Caco-2 (cell line): Measurements from ENCODE around the gene CCDC188. TPM values are rescaled to one million over a fixed set of nuclear protein-coding genes. Genes with fewer than 3 reads are reported as not detected.

Source experiments
- BruUV-seq: library from RNA; stranded (reverse); fragments of 400-500 nt; replicated peaks from 2 replicates; lab custom pipeline; 2021; lab: Mats Ljungman, UMichigan
- CTCF ChIA-PET: fragments of 300-600 bp; sonication (Branson Sonifier 250); formaldehyde crosslinking; loops from one replicate; lab custom pipeline; 2022; ENCODE audit warnings: antibody characterized with exemption; lab: Charles Lee
- POLR2A ChIA-PET: fragments of 300-600 bp; sonication (Branson Sonifier 250); formaldehyde crosslinking; loops from one replicate; lab custom pipeline; 2022; ENCODE audit warnings: antibody characterized with exemption; lab: Charles Lee
- DNase-seq, 2 experiments: peaks; one replicate each; pipeline versions ENCODE4 v3.0.0 to v3.0.0-alpha.2; 2020 to 2022
- H3K27me3 ChIP-seq: replicated peaks from 2 replicates; pipeline ENCODE4 v1.6.0; 2011; ENCODE audit warnings: low read length; ENCODE audit not compliant: control insufficient read depth, insufficient read depth
- H3K36me3 ChIP-seq: 2 replicates; pipeline ENCODE4 v1.5.1; 2011; ENCODE audit warnings: low read length; ENCODE audit not compliant: control insufficient read depth, insufficient read depth
- H3K4me1 ChIP-seq: fragments of 250-450 bp; sonication (Bioruptor Pico); 2 replicates; pipeline ENCODE4 v1.5.1; 2020; ENCODE audit warnings: mild to moderate bottlenecking
- H3K4me3 ChIP-seq: 2 replicates; pipeline ENCODE4 v1.5.1; 2011; ENCODE audit warnings: low read depth, mild to moderate bottlenecking, control low read depth, low read length
- H3K9me3 ChIP-seq: fragments of 250-450 bp; sonication (Bioruptor Pico); 2 replicates; pipeline ENCODE4 v1.5.1; 2020; ENCODE audit warnings: mild to moderate bottlenecking, moderate library complexity
- H3K27ac Mint-ChIP-seq: one replicate; pipeline ENCODE4 v1.8.0; 2022; ENCODE audit warnings: mixed read lengths; ENCODE audit not compliant: unreplicated experiment
- H3K27me3 Mint-ChIP-seq: one replicate; pipeline ENCODE4 v1.8.0; 2022; ENCODE audit warnings: mixed read lengths; ENCODE audit not compliant: insufficient read depth, unreplicated experiment
- H3K36me3 Mint-ChIP-seq: one replicate; pipeline ENCODE4 v1.8.0; 2022; ENCODE audit warnings: mild to moderate bottlenecking, mixed read lengths; ENCODE audit not compliant: insufficient read depth, unreplicated experiment
- H3K4me1 Mint-ChIP-seq: one replicate; pipeline ENCODE4 v1.8.0; 2022; ENCODE audit warnings: low read depth, mixed read lengths; ENCODE audit not compliant: unreplicated experiment
- H3K4me3 Mint-ChIP-seq: one replicate; pipeline ENCODE4 v1.8.0; 2022; ENCODE audit warnings: mild to moderate bottlenecking, moderate library complexity, mixed read lengths; ENCODE audit not compliant: unreplicated experiment
- H3K9me3 Mint-ChIP-seq: one replicate; pipeline ENCODE4 v1.8.0; 2022; ENCODE audit warnings: mixed read lengths; ENCODE audit not compliant: unreplicated experiment
- intact Hi-C: fragments of 100-400 bp; cut with micrococcal nuclease; formaldehyde crosslinking; loops from one replicate; pipeline ENCODE4 v1.10.0; 2022; ENCODE audit not compliant: unreplicated experiment
- total RNA-seq: library from RNA; stranded (reverse); gene quantifications from 2 replicates; pipeline ENCODE4 v1.2.3, GENCODE V29; 2022
- TF ChIP-seq, protein P1 (sequence below), 2 experiments: fragments of 200-600 bp in 1 of 2; IDR thresholded peaks; 1 replicate in 1 of 2; 2 replicates in 1 of 2; pipeline versions ENCODE4 v1.5.1 to v1.8.0; 2011 to 2022; ENCODE audit warnings: antibody characterized with exemption in 1 of 2, control low read depth in 1 of 2, inconsistent platforms in 1 of 2, low read depth in 1 of 2, low read length in 1 of 2, mild to moderate bottlenecking in 1 of 2, moderate library complexity in 1 of 2; ENCODE audit not compliant: insufficient read depth in 1 of 2, severe bottlenecking in 1 of 2, unreplicated experiment in 1 of 2

Gene CCDC188
- total RNA-seq, 1 experiment from 2014 or later: not detected

DNA sequence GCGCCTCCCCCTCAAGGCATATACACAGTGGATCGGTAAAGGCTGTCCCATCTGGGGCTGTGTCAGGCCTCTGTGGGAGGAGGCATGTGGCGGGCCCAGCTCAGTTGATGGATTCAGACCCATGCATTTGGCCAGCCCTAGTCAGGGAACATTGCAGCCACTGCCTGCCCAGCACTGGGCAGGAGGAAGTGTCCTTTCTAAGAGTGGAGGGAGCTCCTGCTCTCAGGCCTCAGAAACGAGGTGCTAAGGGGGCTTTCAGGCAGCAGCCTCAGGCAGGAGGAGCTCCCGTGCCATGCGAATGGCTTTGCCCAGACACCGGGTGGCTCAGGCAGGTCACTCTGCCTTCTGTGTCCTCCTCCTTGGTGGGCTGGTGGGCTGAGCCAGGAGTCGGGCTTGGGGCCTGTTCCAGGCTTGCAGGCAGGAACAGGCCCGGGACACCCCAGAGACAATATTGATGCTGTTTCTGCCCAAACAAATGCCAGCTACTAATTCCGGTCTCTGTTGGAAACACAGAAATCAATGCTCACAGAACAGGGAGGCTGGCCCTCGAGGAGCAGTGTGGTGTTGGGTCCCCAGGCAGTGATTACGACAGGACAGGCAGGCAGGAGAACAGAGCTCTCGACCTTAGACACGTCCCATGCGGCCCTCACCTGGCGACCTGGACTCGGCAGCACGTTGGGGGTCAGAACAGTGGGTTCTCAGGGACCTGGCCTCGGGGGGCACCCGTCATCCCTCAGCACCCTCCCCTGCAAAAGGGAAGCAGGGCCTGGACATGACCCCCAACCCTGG is 42.3 kb upstream of the CCDC188 start:
- POLR2A ChIA-PET: no interaction called here
- Mint-ChIP-seq H3K4me3 (no peak overlapping the region), H3K4me1 (peaks cover 1% of the 10 kb centered on the region), H3K9me3 (no peaks in the 10 kb centered on the region), H3K27ac (no peak overlapping the region), H3K36me3 (no peaks in the 10 kb centered on the region), H3K27me3 (peaks cover 4% of the 10 kb centered on the region)
- intact Hi-C loops: no loop called here
- no peaks in the 10 kb centered on the region for H3K4me1 ChIP-seq
- H3K9me3 ChIP-seq: no peaks in the 10 kb centered on the region
- peak in 1 of 2 experiments; percentile 33 for DNase-seq
- H3K4me3 ChIP-seq: no peak overlapping the region
- CTCF ChIA-PET: interaction anchor here (0.6 to 1.1 kb wide), 4 partner anchors 34 to 1195 kb away, joined by 3 read pairs; no protein-coding TSS in a partner anchor
- BruUV-seq: no TSS peak
- no peaks in the 10 kb centered on the region for H3K36me3 ChIP-seq
- H3K27me3 ChIP-seq: no peaks in the 10 kb centered on the region
- TF ChIP-seq, protein P1, sequence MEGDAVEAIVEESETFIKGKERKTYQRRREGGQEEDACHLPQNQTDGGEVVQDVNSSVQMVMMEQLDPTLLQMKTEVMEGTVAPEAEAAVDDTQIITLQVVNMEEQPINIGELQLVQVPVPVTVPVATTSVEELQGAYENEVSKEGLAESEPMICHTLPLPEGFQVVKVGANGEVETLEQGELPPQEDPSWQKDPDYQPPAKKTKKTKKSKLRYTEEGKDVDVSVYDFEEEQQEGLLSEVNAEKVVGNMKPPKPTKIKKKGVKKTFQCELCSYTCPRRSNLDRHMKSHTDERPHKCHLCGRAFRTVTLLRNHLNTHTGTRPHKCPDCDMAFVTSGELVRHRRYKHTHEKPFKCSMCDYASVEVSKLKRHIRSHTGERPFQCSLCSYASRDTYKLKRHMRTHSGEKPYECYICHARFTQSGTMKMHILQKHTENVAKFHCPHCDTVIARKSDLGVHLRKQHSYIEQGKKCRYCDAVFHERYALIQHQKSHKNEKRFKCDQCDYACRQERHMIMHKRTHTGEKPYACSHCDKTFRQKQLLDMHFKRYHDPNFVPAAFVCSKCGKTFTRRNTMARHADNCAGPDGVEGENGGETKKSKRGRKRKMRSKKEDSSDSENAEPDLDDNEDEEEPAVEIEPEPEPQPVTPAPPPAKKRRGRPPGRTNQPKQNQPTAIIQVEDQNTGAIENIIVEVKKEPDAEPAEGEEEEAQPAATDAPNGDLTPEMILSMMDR (IDR thresholded peaks at IDR 0.05; ENCODE audit: insufficient read depth in 1 of 2, low read depth in 1 of 2, low read length in 1 of 2, severe bottlenecking in 1 of 2, unreplicated experiment in 1 of 2): peak in 1 of 2 experiments; percentile 15

DNA sequence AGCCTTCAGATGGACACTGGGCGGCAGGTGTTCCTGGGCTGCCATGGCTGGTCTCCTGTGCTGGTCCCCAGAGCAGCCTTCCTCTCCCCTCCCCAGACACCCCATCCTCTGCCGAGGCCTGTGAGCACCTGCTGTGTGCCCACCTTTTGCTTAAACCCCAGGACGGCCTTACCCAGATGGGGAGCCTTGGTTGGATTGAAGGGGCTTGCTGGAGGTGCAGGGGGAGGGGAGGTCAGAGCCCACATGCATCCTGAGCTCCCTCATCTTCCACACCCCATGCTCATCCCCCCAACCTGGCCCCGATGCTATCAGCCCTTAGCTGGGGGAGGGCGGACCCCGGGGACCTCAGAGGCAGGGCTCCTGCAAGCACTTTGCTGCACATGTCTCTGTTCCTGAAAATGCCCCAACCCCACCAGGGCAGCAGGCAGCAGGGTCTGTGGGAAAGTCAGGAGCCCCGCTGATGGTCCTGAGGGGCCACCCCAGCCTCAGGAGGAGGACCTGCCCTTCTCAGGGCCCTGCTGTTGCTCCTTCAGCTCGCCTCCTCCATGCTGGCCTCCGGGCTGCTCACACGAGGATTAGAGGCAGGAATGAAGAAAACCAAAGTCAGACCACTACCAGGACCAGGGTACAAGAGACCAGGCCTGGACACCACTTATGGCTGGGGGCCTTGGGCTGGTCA is 41.6 kb upstream of the CCDC188 start:
- H3K9me3 ChIP-seq: no peaks in the 10 kb centered on the region
- H3K36me3 ChIP-seq: no peaks in the 10 kb centered on the region
- no peaks in the 10 kb centered on the region for H3K4me1 Mint-ChIP-seq
- H3K27ac Mint-ChIP-seq: no peak overlapping the region
- intact Hi-C loops: no loop called here
- H3K27me3 ChIP-seq: no peaks in the 10 kb centered on the region
- ChIA-PET POLR2A (no interaction called here), CTCF (interaction anchor here (0.6 to 1.1 kb wide), 2 partner anchors 35 to 46 kb away, joined by 3 read pairs; no protein-coding TSS in a partner anchor)
- no TSS peak for BruUV-seq
- no peaks in the 10 kb centered on the region for H3K36me3 Mint-ChIP-seq
- H3K27me3 Mint-ChIP-seq: no peaks in the 10 kb centered on the region
- TF ChIP-seq, protein P1 (IDR thresholded peaks at IDR 0.05; ENCODE audit: insufficient read depth in 1 of 2, low read depth in 1 of 2, low read length in 1 of 2, severe bottlenecking in 1 of 2, unreplicated experiment in 1 of 2): no peak
- no peak overlapping the region for H3K4me3 ChIP-seq
- DNase-seq: no peak
- H3K9me3 Mint-ChIP-seq: no peaks in the 10 kb centered on the region
- no peak overlapping the region for H3K4me3 Mint-ChIP-seq
- no peaks in the 10 kb centered on the region for H3K4me1 ChIP-seq

DNA sequence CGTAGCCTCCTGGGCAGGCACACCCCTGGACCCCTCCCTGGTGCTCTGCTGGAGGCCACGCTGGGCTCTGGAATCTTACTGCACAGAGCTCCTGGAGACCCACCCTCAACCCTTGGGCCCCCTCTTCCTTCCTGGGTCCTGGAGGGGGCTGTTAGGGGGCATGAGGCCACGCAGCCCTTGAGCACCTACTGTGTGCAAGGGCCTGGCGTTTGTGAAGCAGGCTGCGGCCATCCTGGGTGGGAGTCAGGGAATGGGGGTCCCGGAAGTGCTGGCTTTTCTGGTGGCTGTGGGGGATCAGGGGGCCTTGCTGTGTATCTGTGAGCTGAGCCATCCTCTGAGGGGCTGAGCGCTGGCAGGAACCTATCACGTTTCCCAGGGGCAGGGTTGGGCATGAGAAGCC is 40.9 kb upstream of the CCDC188 start:
- TF ChIP-seq, protein P1 (IDR thresholded peaks at IDR 0.05; ENCODE audit: insufficient read depth in 1 of 2, low read depth in 1 of 2, low read length in 1 of 2, severe bottlenecking in 1 of 2, unreplicated experiment in 1 of 2): no peak
- CTCF ChIA-PET: no interaction called here
- POLR2A ChIA-PET: no interaction called here

More for the DNA sequence above, 40.9 kb upstream of the CCDC188 start:
- Histone ChIP-seq H3K27me3 (no peaks in the 10 kb centered on the region), H3K4me3 (no peak overlapping the region), H3K9me3 (no peaks in the 10 kb centered on the region), H3K4me1 (no peaks in the 10 kb centered on the region), H3K36me3 (no peaks in the 10 kb centered on the region)
- no TSS peak for BruUV-seq
- intact Hi-C loops: no loop called here
- Mint-ChIP-seq H3K36me3 (no peaks in the 10 kb centered on the region), H3K4me1 (no peaks in the 10 kb centered on the region), H3K9me3 (no peaks in the 10 kb centered on the region), H3K27me3 (no peaks in the 10 kb centered on the region), H3K4me3 (no peak overlapping the region), H3K27ac (no peak overlapping the region)
- no peak for DNase-seq
